Measurements from ENCODE around the gene TTC7B.

TTC7B gene

GRCh38 chr14:90648421-90648820, 167.8 kb downstream of the TTC7B start:
- no peak for DNase-seq (ENCODE audit: low read depth in 2 of 2)

- no peak for DNase-seq (ENCODE audit: low read depth in 2 of 2)
Observed at GRCh38 chr14:90647473-90648005, 168.7 kb downstream of the TTC7B start.

- DNase-seq (ENCODE audit: low read depth in 2 of 2) = no peak
Observed at GRCh38 chr14:90645842-90646443, 170.3 kb downstream of the TTC7B start.

GRCh38 chr14:90644882-90645281, 171.3 kb downstream of the TTC7B start:
- DNase-seq (ENCODE audit: low read depth in 2 of 2) = peak; percentile 49 to 51

GRCh38 chr14:90643982-90644670, 172.1 kb downstream of the TTC7B start:
- DNase-seq (ENCODE audit: low read depth in 2 of 2) = no peak

- no peak for DNase-seq (ENCODE audit: low read depth in 2 of 2)
Observed at GRCh38 chr14:90642244-90642717, 173.9 kb downstream of the TTC7B start.

GRCh38 chr14:90641615-90642243, 174.5 kb downstream of the TTC7B start:
- no peak for DNase-seq (ENCODE audit: low read depth in 2 of 2)

- DNase-seq (ENCODE audit: low read depth in 2 of 2) = no peak
Observed at GRCh38 chr14:90641168-90641567, 175.1 kb downstream of the TTC7B start.

GRCh38 chr14:90639641-90640040, 176.6 kb downstream of the TTC7B start:
- DNase-seq (ENCODE audit: low read depth in 2 of 2) = no peak

GRCh38 chr14:90632871-90633270, 183.4 kb downstream of the TTC7B start:
- no peak for DNase-seq (ENCODE audit: low read depth in 2 of 2)

GRCh38 chr14:90632451-90632850, 183.8 kb downstream of the TTC7B start:
- no peak for DNase-seq (ENCODE audit: low read depth in 2 of 2)

GRCh38 chr14:90630171-90630806, 185.9 kb downstream of the TTC7B start:
- no peak for DNase-seq (ENCODE audit: low read depth in 2 of 2)

GRCh38 chr14:90629471-90629870, 186.8 kb downstream of the TTC7B start:
- no peak for DNase-seq (ENCODE audit: low read depth in 2 of 2)

- DNase-seq (ENCODE audit: low read depth in 2 of 2) = no peak
Observed at GRCh38 chr14:90628825-90629224, 187.4 kb downstream of the TTC7B start.

GRCh38 chr14:90627478-90627877, 188.8 kb downstream of the TTC7B start:
- no peak for DNase-seq (ENCODE audit: low read depth in 2 of 2)

- DNase-seq (ENCODE audit: low read depth in 2 of 2) = no peak
Observed at GRCh38 chr14:90626550-90626949, 189.7 kb downstream of the TTC7B start.

GRCh38 chr14:90625445-90625844, 190.8 kb downstream of the TTC7B start:
- no peak for DNase-seq (ENCODE audit: low read depth in 2 of 2)

GRCh38 chr14:90624732-90625400, 191.4 kb downstream of the TTC7B start:
- DNase-seq (ENCODE audit: low read depth in 2 of 2) = no peak

GRCh38 chr14:90624227-90624626, 192.0 kb downstream of the TTC7B start:
- no peak for DNase-seq (ENCODE audit: low read depth in 2 of 2)

GRCh38 chr14:90621201-90621600, 195.0 kb downstream of the TTC7B start:
- no peak for DNase-seq (ENCODE audit: low read depth in 2 of 2)

GRCh38 chr14:90620568-90621077, 195.6 kb downstream of the TTC7B start:
- no peak for DNase-seq (ENCODE audit: low read depth in 2 of 2)

GRCh38 chr14:90619911-90620310, 196.3 kb downstream of the TTC7B start:
- no peak for DNase-seq (ENCODE audit: low read depth in 2 of 2)
